Smooth muscle cell (in vitro differentiated cells): ENCODE measurements around the gene FGD1. TPM values are rescaled to one million over a fixed set of nuclear protein-coding genes. Genes with fewer than 3 reads are reported as not detected.

Experiments used
- DNase-seq: peaks from one replicate; lab custom pipeline; 2025; ENCODE audit not compliant: unreplicated experiment; lab: John Stamatoyannopoulos, UW
- H2AFZ ChIP-seq: fragments of 200-600 bp; sonication (generic); 2 replicates; pipeline ENCODE4 v1.6.0; 2016; ENCODE audit warnings: antibody characterized with exemption, low read depth, mild to moderate bottlenecking
- H3F3A ChIP-seq: fragments of 200-600 bp; sonication (generic); 2 replicates; pipeline ENCODE4 v1.6.0; 2017; ENCODE audit warnings: antibody characterized with exemption, low read depth
- H3K27ac ChIP-seq: fragments of 200-600 bp; sonication (generic); 2 replicates; pipeline ENCODE4 v1.5.1; 2016; ENCODE audit warnings: low read depth, mild to moderate bottlenecking
- H3K27me3 ChIP-seq: fragments of 200-600 bp; sonication (generic); 2 replicates; pipeline ENCODE4 v1.6.1; 2016; ENCODE audit warnings: low read depth, mild to moderate bottlenecking
- H3K36me3 ChIP-seq: fragments of 200-600 bp; sonication (generic); 2 replicates; pipeline ENCODE4 v1.5.1; 2016; ENCODE audit warnings: low read depth
- H3K4me1 ChIP-seq: fragments of 200-600 bp; sonication (generic); 2 replicates; pipeline ENCODE4 v1.5.1; 2016; ENCODE audit warnings: low read depth
- H3K4me2 ChIP-seq: fragments of 200-600 bp; sonication (generic); 2 replicates; pipeline ENCODE4 v1.6.0; 2016; ENCODE audit warnings: mild to moderate bottlenecking
- H3K4me3 ChIP-seq: fragments of 200-600 bp; sonication (generic); 2 replicates; pipeline ENCODE4 v1.5.1; 2016; ENCODE audit warnings: mild to moderate bottlenecking
- H3K79me2 ChIP-seq: fragments of 200-600 bp; sonication (generic); 2 replicates; pipeline ENCODE4 v1.6.0; 2016; ENCODE audit warnings: low read depth, mild to moderate bottlenecking
- H3K9ac ChIP-seq: fragments of 200-600 bp; sonication (generic); 2 replicates; pipeline ENCODE4 v1.6.0; 2016; ENCODE audit warnings: low read depth
- H3K9me3 ChIP-seq: fragments of 200-600 bp; sonication (generic); replicated peaks from 2 replicates; pipeline ENCODE4 v1.5.1; 2016; ENCODE audit warnings: low read depth
- H4K20me1 ChIP-seq: fragments of 200-600 bp; sonication (generic); 2 replicates; pipeline ENCODE4 v1.6.0; 2016; ENCODE audit warnings: low read depth
- CTCF ChIP-seq: fragments of 200-600 bp; sonication (generic); IDR thresholded peaks from 2 replicates; pipeline ENCODE4 v1.5.1; 2017; ENCODE audit warnings: borderline replicate concordance, mild to moderate bottlenecking, antibody characterized with exemption; ENCODE audit not compliant: insufficient read depth, poor library complexity, severe bottlenecking
- WGBS: methylation state at CpG from one replicate; pipeline ENCODE4 v1.1.7; 2016; ENCODE audit warnings: low lambda C conversion rate; 5-methylcytosine and 5-hydroxymethylcytosine counted together
- polyA plus RNA-seq: library from polyadenylated mRNA; unstranded; fragments of >200 nt; fragmentation: Nextera tagmentation; extraction: Ambion mirVana; gene quantifications from 2 replicates; pipeline ENCODE4 v1.2.1, GENCODE V29; 2016
- total RNA-seq: library from RNA; depleted of rRNA; stranded (reverse); fragments of >200 nt; gene quantifications from 2 replicates; pipeline ENCODE4 v1.2.3, GENCODE V29; 2014

The FGD1 gene
- total and polyA plus RNA-seq, 2 experiments from 2014 or later: 10.8 to 23.5 TPM

DNA sequence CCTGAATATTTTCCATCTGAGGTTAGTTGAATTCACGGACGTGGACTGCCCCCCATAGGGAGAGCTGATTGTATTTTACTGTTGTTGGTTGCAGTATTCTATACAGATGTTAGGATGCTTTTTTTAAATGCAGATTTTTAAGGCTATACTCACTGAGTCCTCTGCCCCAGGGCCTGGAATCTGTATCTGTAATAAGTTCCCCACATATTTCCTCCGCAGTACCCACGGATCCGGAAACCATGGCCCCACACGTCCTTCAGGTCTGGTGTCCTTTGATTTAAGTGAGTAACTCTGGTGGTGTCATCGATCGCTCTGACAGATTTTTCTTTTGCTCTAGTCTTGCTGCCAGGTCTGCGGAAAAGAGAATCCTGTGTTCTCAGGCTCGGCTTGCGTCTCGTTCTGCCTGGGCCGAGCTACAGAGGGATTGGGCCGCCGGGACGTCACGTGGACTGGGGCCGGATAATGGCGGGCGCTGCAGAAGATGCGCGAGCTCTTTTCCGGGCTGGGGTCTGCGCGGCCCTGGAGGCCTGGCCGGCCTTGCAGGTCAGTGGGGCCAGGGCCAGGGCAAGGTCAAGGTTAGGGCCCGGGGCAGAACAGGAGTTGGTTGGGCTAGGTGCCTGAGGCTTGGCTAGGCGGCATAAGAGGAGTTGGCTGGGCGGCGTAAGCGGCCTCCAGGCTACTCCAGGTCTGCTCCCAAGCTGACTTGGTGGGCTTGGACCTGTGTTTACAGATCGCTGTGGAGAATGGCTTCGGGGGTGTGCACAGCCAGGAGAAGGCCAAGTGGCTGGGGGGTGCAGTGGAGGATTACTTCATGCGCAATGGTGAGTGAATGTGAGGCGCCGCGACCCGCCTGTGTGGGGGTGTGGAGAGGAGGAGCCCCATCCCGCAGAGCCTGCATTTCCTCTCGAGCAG, 55.8 kb downstream of the FGD1 start, which contains the start of gene TSR2:
Gene TSR2 (plus strand): TSS at position 445 of the 912 bp plus-strand sequence. CDS start 18 bp downstream, at position 463.
- Histone ChIP-seq H4K20me1 (peaks cover 4% of the 10 kb centered on the region), H3K36me3 (no peaks in the 10 kb centered on the region), H2AFZ (peak within 1 kb of the TSS; percentile 63), H3K9ac (peak within 1 kb of the TSS; percentile 55), H3F3A (no peaks in the 10 kb centered on the region), H3K4me3 (peak within 1 kb of the TSS; percentile 80), H3K4me1 (peaks cover 5% of the 10 kb centered on the region), H3K27ac (no peak within 1 kb of the TSS), H3K9me3 (no peaks in the 10 kb centered on the region), H3K79me2 (peaks cover 16% of the 10 kb centered on the region), H3K27me3 (no peaks in the 10 kb centered on the region), H3K4me2 (peak within 1 kb of the TSS; percentile 88)
- TF ChIP-seq CTCF: no peak
- 41% methylated on average over 40 of the region's 40 CpGs for WGBS
- peak; percentile 7 for DNase-seq

DNA sequence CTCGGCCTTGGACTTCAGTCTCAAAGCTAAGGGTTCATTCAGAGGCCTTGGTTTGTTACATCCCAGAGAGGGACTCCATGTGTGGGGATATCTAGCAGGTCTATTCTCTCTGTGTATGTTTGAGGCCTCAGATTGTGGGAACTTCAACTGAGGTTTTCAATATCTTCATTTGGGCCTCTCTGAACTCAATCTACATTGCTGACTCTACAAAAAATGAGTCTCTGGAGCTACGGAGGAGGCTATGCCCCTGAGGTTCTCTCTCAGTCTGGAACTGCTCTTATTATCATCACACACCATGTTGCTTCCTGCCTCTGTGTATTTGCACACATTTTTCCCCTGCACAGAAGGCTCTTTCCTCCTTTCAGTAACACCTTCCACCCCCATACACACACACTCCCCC, 60.9 kb downstream of the FGD1 start:
- no peaks in the 10 kb centered on the region for H3K4me1 ChIP-seq
- H3K27ac ChIP-seq: no peak overlapping the region
- no peaks in the 10 kb centered on the region for H3K27me3 ChIP-seq
- H3K79me2 ChIP-seq: no peaks in the 10 kb centered on the region
- no peak overlapping the region for H3K4me3 ChIP-seq
- no peak for TF ChIP-seq CTCF
- no peaks in the 10 kb centered on the region for H4K20me1 ChIP-seq
- 68% methylated on average over 2 of the region's 2 CpGs for WGBS
- no peaks in the 10 kb centered on the region for H3F3A ChIP-seq
- no peak for DNase-seq
- no peaks in the 10 kb centered on the region for H3K36me3 ChIP-seq
- H3K9ac ChIP-seq: no peak overlapping the region
- H3K4me2 ChIP-seq: no peak overlapping the region
- no peak overlapping the region for H2AFZ ChIP-seq
- H3K9me3 ChIP-seq: no peaks in the 10 kb centered on the region

GRCh38 chrX:54430519-54430918, 65.5 kb downstream of the FGD1 start:
- H3K9ac ChIP-seq: no peak overlapping the region
- no peaks in the 10 kb centered on the region for H3F3A ChIP-seq
- no peaks in the 10 kb centered on the region for H3K4me1 ChIP-seq
- H3K79me2 ChIP-seq: no peaks in the 10 kb centered on the region
- H3K27me3 ChIP-seq: no peaks in the 10 kb centered on the region
- H3K9me3 ChIP-seq: no peaks in the 10 kb centered on the region
- no peak overlapping the region for H3K4me3 ChIP-seq
- no peaks in the 10 kb centered on the region for H3K36me3 ChIP-seq
- no peak overlapping the region for H2AFZ ChIP-seq
- DNase-seq: no peak
- no peak overlapping the region for H3K27ac ChIP-seq
- no peaks in the 10 kb centered on the region for H4K20me1 ChIP-seq
- TF ChIP-seq CTCF: no peak
- H3K4me2 ChIP-seq: no peak overlapping the region
